Bronchial epithelial cell (primary cell): Measurements from ENCODE around the gene U2AF1L4. TPM values are rescaled to one million over a fixed set of nuclear protein-coding genes. Genes with fewer than 3 reads are reported as not detected.

ENCODE experiments used
- DNase-seq: peaks from one replicate; pipeline ENCODE4 v3.0.0-alpha.2; 2010; ENCODE audit warnings: low read depth
- FAIRE-seq: peaks from 2 replicates; lab custom pipeline; 2011; peaks lifted over from hg19 to GRCh38; lab: Jason Lieb, UNC
- H3K27me3 ChIP-seq: 2 replicates; pipeline ENCODE4 v1.5.1; 2011; ENCODE audit warnings: low read length; ENCODE audit not compliant: control insufficient read depth, insufficient read depth
- H3K36me3 ChIP-seq: 2 replicates; pipeline ENCODE4 v1.5.1; 2011; ENCODE audit warnings: low read length; ENCODE audit not compliant: control insufficient read depth, insufficient read depth
- H3K4me3 ChIP-seq: 2 replicates; pipeline ENCODE4 v1.5.1; 2011; ENCODE audit warnings: mild to moderate bottlenecking, low read depth, low read length, control low read depth
- CTCF ChIP-seq: IDR thresholded peaks from 2 replicates; pipeline ENCODE4 v1.5.1; 2011; ENCODE audit warnings: mild to moderate bottlenecking, moderate library complexity, low read length, control low read depth, inconsistent platforms; ENCODE audit not compliant: insufficient read depth, severe bottlenecking
- total RNA-seq: library from RNA; depleted of rRNA; stranded (reverse); fragments of >200 nt; gene quantifications from 2 replicates; pipeline ENCODE4 v1.2.1, GENCODE V29; 2014

Gene U2AF1L4
- total RNA-seq, 1 donor from 2014 or later: 14.7 TPM

GRCh38 chr19:35723671-35724070, 21.5 kb downstream of the U2AF1L4 start:
- peaks cover 60% of the 10 kb centered on the region for H3K36me3 ChIP-seq
- FAIRE-seq (no peak), DNase-seq (no peak)
- no peak for TF ChIP-seq CTCF
- no peak overlapping the region for H3K4me3 ChIP-seq
- H3K27me3 ChIP-seq: no peaks in the 10 kb centered on the region

- no peak overlapping the region for H3K4me3 ChIP-seq
- H3K27me3 ChIP-seq: no peaks in the 10 kb centered on the region
- peaks cover 54% of the 10 kb centered on the region for H3K36me3 ChIP-seq
- no peak for TF ChIP-seq CTCF
- FAIRE-seq (no peak), DNase-seq (no peak)
Measured at GRCh38 chr19:35722897-35723296, 22.3 kb downstream of the U2AF1L4 start.

- FAIRE-seq: no peak
- TF ChIP-seq CTCF: no peak
- Histone ChIP-seq H3K27me3 (no peaks in the 10 kb centered on the region), H3K36me3 (peaks cover 50% of the 10 kb centered on the region), H3K4me3 (no peak overlapping the region)
- DNase-seq: no peak
Measured at GRCh38 chr19:35722461-35722860, 22.8 kb downstream of the U2AF1L4 start.

- FAIRE-seq: no peak
- TF ChIP-seq CTCF: no peak
- Histone ChIP-seq H3K27me3 (no peaks in the 10 kb centered on the region), H3K4me3 (no peak overlapping the region), H3K36me3 (peaks cover 46% of the 10 kb centered on the region)
- no peak for DNase-seq
Measured at GRCh38 chr19:35721374-35721773, 23.8 kb downstream of the U2AF1L4 start.

GRCh38 chr19:35720648-35721047, 24.6 kb downstream of the U2AF1L4 start:
- Histone ChIP-seq H3K4me3 (no peak overlapping the region), H3K36me3 (peaks cover 40% of the 10 kb centered on the region), H3K27me3 (no peaks in the 10 kb centered on the region)
- no peak for TF ChIP-seq CTCF
- FAIRE-seq (no peak), DNase-seq (no peak)

- Histone ChIP-seq H3K4me3 (no peak overlapping the region), H3K36me3 (peaks cover 35% of the 10 kb centered on the region), H3K27me3 (no peaks in the 10 kb centered on the region)
- no peak for TF ChIP-seq CTCF
- no peak for FAIRE-seq
- DNase-seq: no peak
Measured at GRCh38 chr19:35720163-35720524, 25.1 kb downstream of the U2AF1L4 start.
